ENCODE measurements around the gene GCNT3. TPM values are rescaled to one million over a fixed set of nuclear protein-coding genes. Genes with fewer than 3 reads are reported as not detected.

Gene GCNT3
- total RNA-seq, 1 donor from 2014 or later = not detected

Other genes starting within 250 kb of the GCNT3 start
- gene MYO1E, start 238.9 kb upstream of the GCNT3 start, total RNA-seq = 108 and 137 TPM in 2 replicates
- 0.41 TPM in 1 of 2 replicates, not detected in the other for gene FAM81A, start 173.6 kb upstream of the GCNT3 start, total RNA-seq
- gene GTF2A2, start 45.7 kb downstream of the GCNT3 start, total RNA-seq = 36.1 and 47.3 TPM in 2 replicates
- 114 and 142 TPM in 2 replicates for gene BNIP2, start 77.5 kb downstream of the GCNT3 start, total RNA-seq

Data from glomerular endothelial cell (primary cell).